ENCODE data around the gene NFASC.

The NFASC gene

GRCh38 chr1:204987689-204988088 lies 117.0 kb downstream of the NFASC start:
- DNase-seq = no peak

- no peak for DNase-seq
Observed at GRCh38 chr1:204988196-204988595, 117.5 kb downstream of the NFASC start.

- no peak for DNase-seq
Observed at GRCh38 chr1:204989266-204990058, 118.8 kb downstream of the NFASC start.

GRCh38 chr1:204990059-204990664 lies 119.5 kb downstream of the NFASC start:
- no peak for DNase-seq

- DNase-seq = no peak
Observed at GRCh38 chr1:204990721-204991341, 120.2 kb downstream of the NFASC start.

GRCh38 chr1:204991342-204991844 lies 120.7 kb downstream of the NFASC start:
- DNase-seq = no peak

GRCh38 chr1:204992201-204992997 lies 121.7 kb downstream of the NFASC start:
- DNase-seq = no peak

GRCh38 chr1:204992998-204993314 lies 122.3 kb downstream of the NFASC start:
- DNase-seq = no peak

GRCh38 chr1:204994086-204994862 lies 123.6 kb downstream of the NFASC start:
- no peak for DNase-seq

GRCh38 chr1:204996981-204997380 lies 126.3 kb downstream of the NFASC start:
- DNase-seq = no peak

- no peak for DNase-seq
Observed at GRCh38 chr1:204997591-204998355, 127.1 kb downstream of the NFASC start.

GRCh38 chr1:205001162-205001561 lies 130.5 kb downstream of the NFASC start:
- DNase-seq = no peak

GRCh38 chr1:205002705-205003104 lies 132.0 kb downstream of the NFASC start:
- DNase-seq = no peak

- no peak for DNase-seq
Observed at GRCh38 chr1:205003358-205004131, 132.9 kb downstream of the NFASC start.

- no peak for DNase-seq
Observed at GRCh38 chr1:205004351-205004750, 133.7 kb downstream of the NFASC start.

- DNase-seq = no peak
Observed at GRCh38 chr1:205008896-205009295, 138.2 kb downstream of the NFASC start.

- DNase-seq = no peak
Observed at GRCh38 chr1:205009670-205010069, 139.0 kb downstream of the NFASC start.

GRCh38 chr1:205012391-205013140 lies 141.9 kb downstream of the NFASC start:
- no peak for DNase-seq

GRCh38 chr1:205013683-205014367 lies 143.2 kb downstream of the NFASC start:
- DNase-seq = no peak
